Measurements from ENCODE around the gene POLD3. TPM values are rescaled to one million over a fixed set of nuclear protein-coding genes. Genes with fewer than 3 reads are reported as not detected.

Gene POLD3
- total RNA-seq, 1 experiment from 2014 or later, result 18.9 TPM

- no peak overlapping the region for H3K4me2 ChIP-seq (ENCODE audit: low read length)
- no peaks in the 10 kb centered on the region for H3K9me3 ChIP-seq (ENCODE audit: control insufficient read depth in 1 of 2, insufficient read depth in 1 of 2, low read depth in 1 of 2, low read length in 2 of 2)
- H3K27ac ChIP-seq (ENCODE audit: low read depth, low read length), result no peak overlapping the region
- H4K20me1 ChIP-seq (ENCODE audit: insufficient read depth), result no peaks in the 10 kb centered on the region
- intact Hi-C loops (cut with micrococcal nuclease), result no loop called here
- ChIA-PET CTCF (no interaction called here), RAD21 (ENCODE audit: low non-redundant PET in 1 of 2, low total read pairs in 2 of 2, uncharacterized antibody in 2 of 2, unreplicated experiment in 2 of 2) (no interaction called here), POLR2A (no interaction called here)
- BruUV-seq (replicated peaks), result no TSS peak
- peaks cover 7 to 9% of the 10 kb centered on the region in 2 experiments; a peak in 3 of 4 replicates for H3K4me1 ChIP-seq (ENCODE audit: control insufficient read depth in 1 of 2, insufficient read depth in 2 of 2, low read length in 2 of 2)
- H3K27me3 ChIP-seq (ENCODE audit: insufficient read depth, low read length), result no peaks in the 10 kb centered on the region
- no peaks in the 10 kb centered on the region for H3K9me2 ChIP-seq (ENCODE audit: insufficient read depth)
- no peak overlapping the region for H2AFZ ChIP-seq (ENCODE audit: low read depth, low read length, poor library complexity, severe bottlenecking)
- H3K36me3 ChIP-seq (ENCODE audit: control insufficient read depth in 1 of 2, insufficient read depth in 2 of 2, low read length in 2 of 2), result peaks cover 2 to 33% of the 10 kb centered on the region in 2 experiments; a peak in 1 of 4 replicates
- ATAC-seq, result no peak
- H3K79me2 ChIP-seq (ENCODE audit: insufficient read depth, low read length), result no peaks in the 10 kb centered on the region
- no peak for DNase-seq (ENCODE audit: low read depth, low spot score)
- no peak overlapping the region for H3K4me3 ChIP-seq (replicated peaks in 1 of 2; ENCODE audit: low read depth in 1 of 2, low read length in 2 of 2)
- TF ChIP-seq EZH2phosphoT487 (IDR thresholded peaks at IDR 0.05; ENCODE audit: borderline replicate concordance) (no peak), CEBPB (IDR thresholded peaks at IDR 0.05; ENCODE audit: low read depth) (no peak), RAD21 (IDR thresholded peaks at IDR 0.05; ENCODE audit: low read depth) (no peak), ZFX (IDR thresholded peaks at IDR 0.05) (no peak), SP1 (IDR thresholded peaks at IDR 0.05; ENCODE audit: low read depth) (no peak), ZNF274 (IDR thresholded peaks at IDR 0.05; ENCODE audit: low read depth, low read length) (no peak), SRF (IDR thresholded peaks at IDR 0.05; ENCODE audit: low read depth) (no peak), POLR2AphosphoS5 (IDR thresholded peaks at IDR 0.05; ENCODE audit: low read depth, low read length) (no peak), EGR1 (IDR thresholded peaks at IDR 0.05; ENCODE audit: low read depth) (no peak), CBX3 (IDR thresholded peaks at IDR 0.05; ENCODE audit: low read depth) (no peak), JUND (IDR thresholded peaks at IDR 0.05) (no peak), ELF1 (IDR thresholded peaks at IDR 0.05; ENCODE audit: borderline replicate concordance, low read depth) (no peak), CTCF (IDR thresholded peaks at IDR 0.05 in 2 of 3, conservative IDR thresholded peaks at IDR 0.05 in 1 of 3; ENCODE audit: borderline replicate concordance in 1 of 3, insufficient read depth in 1 of 3, low read depth in 2 of 3, low read length in 2 of 3) (no peak), TCF7L2 (IDR thresholded peaks at IDR 0.05; ENCODE audit: borderline replicate concordance, extremely low read depth, insufficient read depth, insufficient read length) (no peak), POLR2A (IDR thresholded peaks at IDR 0.05; ENCODE audit: borderline replicate concordance, extremely low read depth, insufficient read depth, insufficient read length) (no peak), SIN3A (IDR thresholded peaks at IDR 0.05; ENCODE audit: low read depth) (no peak), FOSL1 (IDR thresholded peaks at IDR 0.05; ENCODE audit: low read depth) (no peak)
- TF ChIP-seq, protein P1, sequence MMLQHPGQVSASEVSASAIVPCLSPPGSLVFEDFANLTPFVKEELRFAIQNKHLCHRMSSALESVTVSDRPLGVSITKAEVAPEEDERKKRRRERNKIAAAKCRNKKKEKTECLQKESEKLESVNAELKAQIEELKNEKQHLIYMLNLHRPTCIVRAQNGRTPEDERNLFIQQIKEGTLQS (IDR thresholded peaks at IDR 0.05), result no peak
- TF ChIP-seq, protein P2, sequence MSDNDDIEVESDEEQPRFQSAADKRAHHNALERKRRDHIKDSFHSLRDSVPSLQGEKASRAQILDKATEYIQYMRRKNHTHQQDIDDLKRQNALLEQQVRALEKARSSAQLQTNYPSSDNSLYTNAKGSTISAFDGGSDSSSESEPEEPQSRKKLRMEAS (IDR thresholded peaks at IDR 0.05), result no peak
- H3K9ac ChIP-seq (ENCODE audit: low read length), result no peak overlapping the region
These were observed 48.9 kb downstream of the POLD3 start for GRCh38 chr11:74641289-74641688.
